C4-2B (cell line): ENCODE measurements around the gene HMX1.

ENCODE experiments used
- H3K27ac ChIP-seq: fragments of 450-650 bp; 2 replicates; pipeline ENCODE4 v1.5.1; 2017
- CTCF ChIP-seq: fragments of 450-650 bp; conservative IDR thresholded peaks from 2 replicates; pipeline ENCODE4 v1.5.1; 2017; ENCODE audit warnings: mild to moderate bottlenecking
- ZFX ChIP-seq: fragments of 450-650 bp; IDR thresholded peaks from 2 replicates; pipeline ENCODE4 v1.6.1; 2017

Gene HMX1

DNA sequence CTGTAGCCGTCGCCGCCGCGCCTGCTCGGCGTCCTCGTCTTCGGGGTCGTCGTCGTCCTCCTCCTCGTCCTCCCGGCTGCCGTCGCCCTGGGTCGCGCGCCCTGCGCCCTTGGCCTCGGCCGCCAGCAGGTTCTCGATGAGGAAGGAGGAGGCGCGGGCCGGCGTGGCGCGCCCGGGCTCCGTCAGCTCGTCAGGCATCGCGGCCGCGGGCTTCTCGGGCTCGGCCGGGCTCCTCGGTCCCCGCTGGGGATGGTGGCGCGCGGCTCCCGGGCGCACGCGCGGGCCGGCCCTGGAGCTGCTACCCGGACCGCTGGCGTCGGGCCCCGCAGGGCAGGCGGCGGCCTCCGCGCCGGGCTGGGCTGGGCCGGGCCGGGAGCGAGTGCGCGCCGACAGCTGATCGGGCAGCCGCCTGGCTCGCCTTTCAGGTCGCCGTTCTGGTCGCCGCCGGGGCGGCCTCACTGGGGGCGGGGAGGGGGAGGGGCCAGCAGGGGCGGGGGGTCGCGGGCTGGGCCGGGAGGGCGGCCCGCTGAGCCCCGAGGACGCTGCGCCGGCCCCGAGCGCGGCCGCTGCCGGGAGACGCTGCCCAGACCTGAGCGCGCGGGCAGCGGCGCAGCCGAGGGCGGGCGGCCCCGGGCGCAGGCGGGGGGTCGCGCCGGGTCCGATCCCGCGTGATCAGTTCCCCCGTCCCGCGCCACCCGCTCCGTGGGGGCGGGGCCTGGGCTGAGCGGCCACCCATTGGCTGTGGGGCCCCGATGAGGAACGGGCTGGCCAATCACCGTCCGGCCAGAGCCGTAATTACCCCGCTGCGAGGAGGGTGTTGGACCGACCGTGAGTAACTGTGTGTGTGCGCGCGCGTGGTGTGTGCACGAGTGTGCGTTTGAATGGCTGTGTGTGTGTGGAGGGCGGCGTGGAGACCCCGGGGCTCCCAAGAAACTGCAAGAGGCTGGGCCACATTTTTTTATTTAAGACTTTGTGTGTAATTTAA is at the start of gene HMX1:
TSS of gene HMX1 (minus strand) at position 423 of the 985 bp plus-strand sequence. CDS start at position 198, 225 bp downstream.
- H3K27ac ChIP-seq = peak within 1 kb of the TSS; percentile 62
- TF ChIP-seq CTCF (no peak), ZFX (peak; percentile 26; the same call in 1 of the 2 replicates)

- no peak overlapping the region for H3K27ac ChIP-seq
- no peak for TF ChIP-seq ZFX
- TF ChIP-seq CTCF = no peak
Observed at GRCh38 chr4:8920969-8921368, 49.3 kb upstream of the HMX1 start.

- H3K27ac ChIP-seq = no peak overlapping the region
- TF ChIP-seq ZFX (no peak), CTCF (no peak)
Observed at GRCh38 chr4:8920289-8920965, 48.8 kb upstream of the HMX1 start.

DNA sequence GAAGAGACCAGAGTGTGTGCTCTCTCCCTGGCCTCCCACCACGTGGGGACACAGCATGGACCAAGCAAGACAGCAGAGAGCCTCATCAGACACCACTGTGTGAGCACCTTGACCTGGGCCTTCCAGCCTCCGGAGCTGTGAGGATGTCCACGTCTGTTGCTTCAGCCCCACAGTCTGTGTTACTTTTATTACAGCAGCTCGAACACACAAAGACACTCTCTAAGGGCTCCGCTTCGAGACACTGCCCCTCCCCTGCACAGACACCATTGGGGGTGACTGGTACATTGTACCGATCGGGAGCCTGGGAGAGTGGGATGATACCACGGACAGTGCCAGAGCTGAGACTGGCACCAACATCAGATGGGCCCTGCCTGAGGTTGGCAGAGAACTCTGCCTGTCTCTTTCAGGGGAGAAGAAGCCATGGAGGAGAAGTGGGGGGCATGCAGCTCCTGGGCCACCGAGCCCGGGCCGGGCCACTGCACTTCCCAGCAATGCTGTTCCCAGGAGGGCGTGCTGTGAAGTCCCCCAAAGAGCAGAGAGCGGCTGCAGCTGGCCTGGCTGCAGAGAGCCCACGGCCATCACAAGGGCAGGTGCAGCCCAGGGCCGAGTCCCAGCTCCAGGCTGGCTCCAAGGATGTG is 48.1 kb upstream of the HMX1 start:
- TF ChIP-seq ZFX = no peak
- TF ChIP-seq CTCF = no peak
- no peak overlapping the region for H3K27ac ChIP-seq

DNA sequence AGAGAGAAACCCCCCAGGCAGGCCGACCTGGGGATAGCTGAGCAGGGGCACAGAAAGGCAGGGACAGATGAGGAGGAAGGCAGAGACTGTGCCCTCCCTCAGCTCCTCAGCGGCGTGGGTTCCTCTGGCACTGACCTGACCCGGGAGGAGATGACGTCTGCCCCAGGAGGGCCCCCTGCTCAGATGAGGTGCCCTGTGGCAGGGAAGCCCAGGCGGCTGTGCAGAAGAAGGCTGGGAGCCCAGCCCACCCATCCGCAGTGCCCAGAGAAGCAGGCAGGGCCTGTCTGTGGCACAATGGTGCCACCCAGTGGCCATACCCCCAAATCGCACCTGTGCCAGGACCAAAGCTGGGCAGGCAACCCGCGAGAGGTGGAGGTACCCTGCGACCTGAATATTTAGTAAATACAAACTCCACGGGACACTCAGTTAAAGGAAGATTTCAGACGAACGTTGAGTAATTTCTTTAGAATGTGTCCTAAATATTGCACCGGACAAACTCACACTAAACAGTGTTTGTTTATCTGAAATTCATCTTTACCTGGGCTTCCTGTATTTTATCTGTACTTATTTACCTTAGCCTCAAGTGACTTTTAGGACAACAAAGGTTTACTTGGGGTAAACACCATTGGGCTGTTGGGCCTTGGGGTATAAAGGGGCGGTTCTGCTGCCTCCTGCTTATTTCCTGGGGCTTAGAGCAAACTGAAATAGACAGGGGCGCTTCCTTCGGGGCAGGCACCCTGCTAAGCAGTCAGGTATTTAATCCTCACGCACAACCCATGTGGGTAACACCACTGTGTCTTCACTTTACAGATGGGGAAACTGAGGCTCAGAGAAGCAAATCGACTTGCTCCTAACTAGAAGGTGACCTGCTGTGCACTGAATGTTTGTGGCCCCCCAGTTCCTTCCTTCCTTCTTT is 46.5 kb upstream of the HMX1 start:
- H3K27ac ChIP-seq = no peak overlapping the region
- TF ChIP-seq ZFX = no peak
- peak; percentile 90 for TF ChIP-seq CTCF

- TF ChIP-seq CTCF (no peak), ZFX (no peak)
Observed at GRCh38 chr4:8917321-8917811, 45.7 kb upstream of the HMX1 start.

More at GRCh38 chr4:8917321-8917811, 45.7 kb upstream of the HMX1 start:
- no peak overlapping the region for H3K27ac ChIP-seq
